Choroid plexus epithelial cell (primary cell): ENCODE measurements around the gene PPP4R2.
A peak's percentile ranks its signal among the peaks of the same experiment; 100 is the strongest.

Experiments
- DNase-seq: peaks from one replicate; pipeline ENCODE4 v3.0.0-alpha.2; 2010; ENCODE audit warnings: low read depth
- H3K4me3 ChIP-seq: 2 replicates; pipeline ENCODE4 v1.5.1; 2011; ENCODE audit warnings: low read depth, mild to moderate bottlenecking, control low read depth, low read length, moderate library complexity
- TF ChIP-seq, protein P1 (sequence below): conservative IDR thresholded peaks from 2 replicates; pipeline ENCODE4 v1.5.1; 2011; ENCODE audit warnings: low read depth, mild to moderate bottlenecking, control low read depth, inconsistent platforms, low read length, moderate library complexity

The PPP4R2 gene

DNA sequence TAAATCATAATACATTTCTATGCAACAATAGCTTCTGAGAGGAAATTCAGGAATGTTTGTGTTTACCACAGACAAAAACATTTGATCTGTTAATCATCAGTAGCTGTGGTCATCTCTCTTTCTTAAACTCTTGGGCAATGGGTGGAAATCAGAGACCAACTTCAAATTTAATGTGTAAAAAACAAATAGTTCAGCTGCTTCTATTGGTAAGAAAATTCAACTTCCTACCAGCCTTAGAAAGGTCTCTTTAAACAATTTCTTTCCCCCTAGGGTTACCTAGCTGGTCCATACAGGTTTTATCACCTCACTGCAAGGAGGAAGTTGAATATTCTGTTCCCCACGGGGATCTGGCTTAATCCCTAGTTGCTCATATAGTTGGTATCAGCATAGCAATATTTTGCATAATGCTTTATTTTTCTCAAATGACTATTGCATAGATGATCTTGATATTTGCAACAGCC lies 20.3 kb upstream of the PPP4R2 start:
- TF ChIP-seq, protein P1, sequence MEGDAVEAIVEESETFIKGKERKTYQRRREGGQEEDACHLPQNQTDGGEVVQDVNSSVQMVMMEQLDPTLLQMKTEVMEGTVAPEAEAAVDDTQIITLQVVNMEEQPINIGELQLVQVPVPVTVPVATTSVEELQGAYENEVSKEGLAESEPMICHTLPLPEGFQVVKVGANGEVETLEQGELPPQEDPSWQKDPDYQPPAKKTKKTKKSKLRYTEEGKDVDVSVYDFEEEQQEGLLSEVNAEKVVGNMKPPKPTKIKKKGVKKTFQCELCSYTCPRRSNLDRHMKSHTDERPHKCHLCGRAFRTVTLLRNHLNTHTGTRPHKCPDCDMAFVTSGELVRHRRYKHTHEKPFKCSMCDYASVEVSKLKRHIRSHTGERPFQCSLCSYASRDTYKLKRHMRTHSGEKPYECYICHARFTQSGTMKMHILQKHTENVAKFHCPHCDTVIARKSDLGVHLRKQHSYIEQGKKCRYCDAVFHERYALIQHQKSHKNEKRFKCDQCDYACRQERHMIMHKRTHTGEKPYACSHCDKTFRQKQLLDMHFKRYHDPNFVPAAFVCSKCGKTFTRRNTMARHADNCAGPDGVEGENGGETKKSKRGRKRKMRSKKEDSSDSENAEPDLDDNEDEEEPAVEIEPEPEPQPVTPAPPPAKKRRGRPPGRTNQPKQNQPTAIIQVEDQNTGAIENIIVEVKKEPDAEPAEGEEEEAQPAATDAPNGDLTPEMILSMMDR = no peak
- DNase-seq = peak; percentile 76
- H3K4me3 ChIP-seq = no peak overlapping the region

DNA sequence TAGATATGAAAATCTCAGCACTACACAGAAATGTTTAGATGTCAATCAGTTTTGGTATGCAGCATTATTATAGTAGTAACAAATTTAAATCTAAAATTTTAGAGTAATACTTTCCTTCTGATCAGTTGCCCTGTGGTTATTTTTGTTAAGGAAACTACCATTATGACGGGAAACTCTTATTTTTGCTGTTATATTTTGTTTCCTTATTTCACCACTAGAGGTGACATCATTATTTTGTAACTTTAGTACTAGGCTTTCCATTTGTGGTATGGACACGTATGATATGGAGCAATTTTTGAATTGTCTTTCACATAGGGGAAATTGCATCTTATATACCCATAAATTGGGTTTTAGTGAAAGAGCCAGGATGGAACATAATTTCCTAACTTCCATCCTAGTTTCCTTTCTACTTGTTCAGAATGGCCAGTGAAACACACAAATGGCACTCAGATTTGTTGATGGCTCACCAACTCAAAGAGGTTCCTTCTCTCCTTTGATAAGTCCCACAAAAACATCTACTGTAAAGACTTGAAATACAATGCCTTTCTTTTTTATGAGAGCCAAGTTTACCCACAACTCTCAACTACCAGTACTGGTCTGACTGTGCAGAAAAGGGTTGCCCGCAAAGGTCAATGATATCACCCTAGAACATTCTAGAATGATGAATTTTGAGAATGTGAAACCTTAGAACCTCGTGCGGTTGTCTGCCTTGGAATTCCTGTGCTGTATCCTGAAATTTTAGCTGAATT lies 19.4 kb upstream of the PPP4R2 start:
- TF ChIP-seq, protein P1 = no peak
- no peak overlapping the region for H3K4me3 ChIP-seq
- DNase-seq = peak; percentile 62

GRCh38 chr3:72982609-72983366 lies 13.8 kb upstream of the PPP4R2 start:
- H3K4me3 ChIP-seq = no peak overlapping the region
- DNase-seq = no peak
- TF ChIP-seq, protein P1 = no peak

- TF ChIP-seq, protein P1 = no peak
- DNase-seq = no peak
Measured at GRCh38 chr3:72985576-72985975, 11.0 kb upstream of the PPP4R2 start.

DNA sequence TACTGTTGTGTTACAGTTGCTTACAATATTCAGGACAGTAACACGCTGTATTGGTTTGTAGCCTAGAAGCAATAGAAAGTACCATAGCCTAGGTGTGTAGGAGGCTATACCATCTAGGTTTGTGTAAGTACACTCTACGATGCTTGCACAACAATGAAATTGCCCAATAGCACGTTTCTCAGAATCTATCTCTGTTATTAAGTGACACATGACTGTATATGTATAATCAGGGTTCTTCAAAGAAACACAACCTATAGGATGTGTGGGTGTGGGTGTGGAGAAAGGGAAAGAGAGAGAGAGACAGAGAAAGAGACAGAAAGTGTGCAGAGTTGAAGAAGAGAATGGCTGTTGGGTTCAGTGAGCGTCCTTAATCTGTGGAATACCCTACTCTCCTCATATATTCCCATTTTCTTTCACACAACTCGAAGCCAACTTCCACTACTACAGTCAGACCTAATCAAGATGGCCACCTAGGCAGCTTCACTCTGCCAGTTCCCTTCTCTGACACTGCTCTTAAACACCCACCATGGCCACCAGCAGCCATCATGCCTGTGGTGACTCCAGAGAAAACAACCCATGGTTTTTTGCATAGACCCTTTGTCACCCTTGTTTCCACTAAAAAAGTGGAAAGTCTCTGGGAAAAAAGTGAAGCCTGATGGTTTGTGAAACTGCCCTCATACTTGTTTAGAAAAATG lies 5.8 kb upstream of the PPP4R2 start:
- no peak for DNase-seq
- H3K4me3 ChIP-seq = no peak overlapping the region
- TF ChIP-seq, protein P1 = no peak

More at GRCh38 chr3:72985576-72985975, 11.0 kb upstream of the PPP4R2 start:
- H3K4me3 ChIP-seq = no peak overlapping the region

GRCh38 chr3:72991522-72991921 lies 5.1 kb upstream of the PPP4R2 start:
- H3K4me3 ChIP-seq = no peak overlapping the region
- DNase-seq = no peak
- TF ChIP-seq, protein P1 = no peak
